Measurements from ENCODE around the gene DHCR24. TPM values are rescaled to one million over a fixed set of nuclear protein-coding genes. Genes with fewer than 3 reads are reported as not detected.
"Not testable (repeated sequence)": the region's sequence is repeated elsewhere in the genome, so short reads cannot be mapped to it uniquely, and the experiment has no call there.

Gene DHCR24, protein sequence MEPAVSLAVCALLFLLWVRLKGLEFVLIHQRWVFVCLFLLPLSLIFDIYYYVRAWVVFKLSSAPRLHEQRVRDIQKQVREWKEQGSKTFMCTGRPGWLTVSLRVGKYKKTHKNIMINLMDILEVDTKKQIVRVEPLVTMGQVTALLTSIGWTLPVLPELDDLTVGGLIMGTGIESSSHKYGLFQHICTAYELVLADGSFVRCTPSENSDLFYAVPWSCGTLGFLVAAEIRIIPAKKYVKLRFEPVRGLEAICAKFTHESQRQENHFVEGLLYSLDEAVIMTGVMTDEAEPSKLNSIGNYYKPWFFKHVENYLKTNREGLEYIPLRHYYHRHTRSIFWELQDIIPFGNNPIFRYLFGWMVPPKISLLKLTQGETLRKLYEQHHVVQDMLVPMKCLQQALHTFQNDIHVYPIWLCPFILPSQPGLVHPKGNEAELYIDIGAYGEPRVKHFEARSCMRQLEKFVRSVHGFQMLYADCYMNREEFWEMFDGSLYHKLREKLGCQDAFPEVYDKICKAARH
- 181 TPM for total RNA-seq (ENCODE audit: unreplicated experiment)
- long read RNA-seq, full-length matches to known transcripts, result 13 of 21 reads
- long read RNA-seq, partial matches to known transcripts, result 0 of 21 reads
- long read RNA-seq, other reads (novel, unspliced or antisense), result 8 of 21 reads

DNA sequence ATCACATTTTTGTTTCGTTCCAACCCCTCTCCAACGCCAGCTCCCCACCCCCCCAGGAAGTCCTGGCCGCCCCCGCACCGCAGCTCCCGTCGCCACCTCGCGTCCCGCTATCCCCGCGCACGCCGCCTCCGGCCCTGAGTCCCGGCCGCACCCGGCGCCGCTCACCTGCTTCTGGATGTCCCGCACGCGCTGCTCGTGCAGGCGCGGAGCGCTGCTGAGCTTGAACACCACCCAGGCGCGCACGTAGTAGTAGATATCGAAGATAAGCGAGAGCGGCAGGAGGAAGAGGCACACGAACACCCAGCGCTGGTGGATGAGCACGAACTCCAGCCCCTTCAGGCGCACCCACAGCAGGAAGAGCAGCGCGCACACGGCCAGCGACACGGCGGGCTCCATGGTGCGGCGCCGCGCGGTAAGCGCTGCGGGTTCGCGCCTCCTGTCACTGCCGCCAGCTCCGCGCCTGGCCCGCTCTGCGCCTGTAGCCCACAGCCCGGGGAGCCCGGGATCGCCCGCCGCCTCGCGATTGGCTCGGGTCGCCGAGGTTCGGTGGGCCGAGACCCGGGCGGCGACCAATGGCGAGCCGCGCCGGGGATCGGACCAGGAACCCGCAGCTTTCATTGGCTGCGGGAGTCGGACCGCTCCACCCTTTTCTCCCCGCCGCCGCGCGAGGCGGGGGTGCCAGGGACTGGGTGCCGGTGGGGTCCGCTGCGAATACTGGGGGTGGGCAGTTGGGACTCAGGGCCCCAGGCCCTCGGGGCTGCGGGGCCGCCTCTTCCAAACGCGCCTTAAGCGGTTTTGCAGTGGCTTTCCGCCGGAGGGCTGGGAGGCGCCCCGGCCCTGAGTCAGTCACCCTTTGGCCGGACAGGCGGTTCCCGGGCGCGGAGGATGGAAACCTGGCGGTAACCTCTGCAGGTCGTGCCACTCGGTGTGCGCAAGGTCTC lies at the start of gene DHCR24:
DHCR24 (minus strand) TSS at position 472 of the 941 bp plus-strand sequence; CDS start at position 396, 76 bp downstream.
- H3K4me1 Mint-ChIP-seq (ENCODE audit: unreplicated experiment), result peaks cover 41% of the 10 kb centered on the region
- peak within 1 kb of the TSS; percentile 44 for H3K27ac Mint-ChIP-seq (ENCODE audit: unreplicated experiment)
- peaks cover 2% of the 10 kb centered on the region for H3K27me3 Mint-ChIP-seq (ENCODE audit: unreplicated experiment)
- H3K9me3 Mint-ChIP-seq (ENCODE audit: unreplicated experiment), result no peaks in the 10 kb centered on the region
- H3K4me3 Mint-ChIP-seq (ENCODE audit: unreplicated experiment), result peak within 1 kb of the TSS; percentile 98
- DNase-seq (ENCODE audit: low spot score), result peak; percentile 86
- TF ChIP-seq, protein P1, sequence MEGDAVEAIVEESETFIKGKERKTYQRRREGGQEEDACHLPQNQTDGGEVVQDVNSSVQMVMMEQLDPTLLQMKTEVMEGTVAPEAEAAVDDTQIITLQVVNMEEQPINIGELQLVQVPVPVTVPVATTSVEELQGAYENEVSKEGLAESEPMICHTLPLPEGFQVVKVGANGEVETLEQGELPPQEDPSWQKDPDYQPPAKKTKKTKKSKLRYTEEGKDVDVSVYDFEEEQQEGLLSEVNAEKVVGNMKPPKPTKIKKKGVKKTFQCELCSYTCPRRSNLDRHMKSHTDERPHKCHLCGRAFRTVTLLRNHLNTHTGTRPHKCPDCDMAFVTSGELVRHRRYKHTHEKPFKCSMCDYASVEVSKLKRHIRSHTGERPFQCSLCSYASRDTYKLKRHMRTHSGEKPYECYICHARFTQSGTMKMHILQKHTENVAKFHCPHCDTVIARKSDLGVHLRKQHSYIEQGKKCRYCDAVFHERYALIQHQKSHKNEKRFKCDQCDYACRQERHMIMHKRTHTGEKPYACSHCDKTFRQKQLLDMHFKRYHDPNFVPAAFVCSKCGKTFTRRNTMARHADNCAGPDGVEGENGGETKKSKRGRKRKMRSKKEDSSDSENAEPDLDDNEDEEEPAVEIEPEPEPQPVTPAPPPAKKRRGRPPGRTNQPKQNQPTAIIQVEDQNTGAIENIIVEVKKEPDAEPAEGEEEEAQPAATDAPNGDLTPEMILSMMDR (IDR thresholded peaks at IDR 0.05; ENCODE audit: unreplicated experiment), result no peak
- peaks cover 12% of the 10 kb centered on the region for H3K36me3 Mint-ChIP-seq (ENCODE audit: low read depth, unreplicated experiment)

DNA sequence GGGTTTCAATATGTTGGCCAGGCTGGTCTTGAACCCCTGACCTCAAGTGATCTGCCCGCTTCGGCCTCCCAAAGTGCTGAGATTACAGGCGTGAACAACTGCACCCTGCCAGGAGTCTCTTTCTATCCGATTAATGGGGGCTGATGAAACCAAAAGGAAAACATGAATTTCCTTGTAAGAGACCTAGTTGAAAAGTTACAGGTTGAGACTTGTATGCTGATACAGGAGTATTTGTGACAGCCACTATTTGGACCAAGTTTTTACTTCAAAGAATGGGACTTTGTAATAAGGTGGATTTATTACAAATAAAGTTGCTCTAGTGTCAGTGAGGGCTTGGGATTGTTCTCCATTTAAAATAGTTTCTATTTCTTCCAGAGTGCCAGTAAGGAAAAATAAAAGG lies 49.8 kb upstream of the DHCR24 start:
- H3K36me3 Mint-ChIP-seq (ENCODE audit: low read depth, unreplicated experiment), result peaks cover 4% of the 10 kb centered on the region
- peaks cover 3% of the 10 kb centered on the region for H3K27me3 Mint-ChIP-seq (ENCODE audit: unreplicated experiment)
- TF ChIP-seq, protein P1 (IDR thresholded peaks at IDR 0.05; ENCODE audit: unreplicated experiment), result no peak
- H3K4me3 Mint-ChIP-seq (ENCODE audit: unreplicated experiment), result no peak overlapping the region
- no peak for DNase-seq (ENCODE audit: low spot score)
- peaks cover 15% of the 10 kb centered on the region for H3K4me1 Mint-ChIP-seq (ENCODE audit: unreplicated experiment)
- no peak overlapping the region for H3K27ac Mint-ChIP-seq (ENCODE audit: unreplicated experiment)
- H3K9me3 Mint-ChIP-seq (ENCODE audit: unreplicated experiment), result no peaks in the 10 kb centered on the region

DNA sequence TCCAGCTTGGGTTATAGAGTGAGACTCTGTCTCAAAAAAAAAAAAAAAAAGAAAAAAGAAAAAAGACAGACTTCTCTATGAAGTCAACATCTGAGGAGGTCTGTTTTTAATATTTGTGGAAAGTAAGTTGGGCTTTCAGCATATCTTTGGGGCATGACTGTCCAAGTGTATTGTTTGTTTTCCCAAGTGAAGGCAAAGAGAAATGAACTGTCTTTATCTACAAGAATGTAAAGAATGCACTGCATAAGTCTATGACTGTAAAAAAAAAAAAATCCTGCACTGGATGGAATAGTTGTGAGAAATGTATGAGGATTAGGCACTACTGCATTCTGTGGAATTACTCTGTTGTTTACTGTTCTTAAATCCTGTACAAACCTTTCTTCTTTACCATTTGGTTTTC lies 47.9 kb upstream of the DHCR24 start:
- no peaks in the 10 kb centered on the region for H3K9me3 Mint-ChIP-seq (ENCODE audit: unreplicated experiment)
- TF ChIP-seq, protein P1 (IDR thresholded peaks at IDR 0.05; ENCODE audit: unreplicated experiment), result no peak
- peaks cover 3% of the 10 kb centered on the region for H3K27me3 Mint-ChIP-seq (ENCODE audit: unreplicated experiment)
- no peak for DNase-seq (ENCODE audit: low spot score)
- peaks cover 12% of the 10 kb centered on the region for H3K4me1 Mint-ChIP-seq (ENCODE audit: unreplicated experiment)
- H3K27ac Mint-ChIP-seq (ENCODE audit: unreplicated experiment), result no peak overlapping the region
- H3K4me3 Mint-ChIP-seq (ENCODE audit: unreplicated experiment), result no peak overlapping the region
- H3K36me3 Mint-ChIP-seq (ENCODE audit: low read depth, unreplicated experiment), result peaks cover 4% of the 10 kb centered on the region

DNA sequence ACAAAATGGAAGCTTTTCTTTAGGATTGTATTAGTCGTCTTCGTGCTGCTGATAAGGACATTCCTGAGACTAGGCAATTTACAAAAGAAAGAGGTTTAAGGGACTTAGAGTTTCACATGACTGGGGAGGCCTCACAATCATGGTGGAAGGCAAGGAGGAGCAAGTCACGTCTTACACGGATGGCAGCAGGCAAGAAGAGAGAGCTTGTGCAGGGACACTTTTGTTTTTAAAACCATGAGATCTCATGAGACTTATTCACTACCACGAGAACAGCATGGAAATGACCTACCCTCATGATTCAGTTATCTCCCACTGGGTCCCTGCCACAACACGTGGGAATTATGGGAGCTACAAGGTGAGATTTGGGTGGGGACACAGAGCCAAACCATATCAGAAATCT lies 47.1 kb upstream of the DHCR24 start:
- not testable (repeated sequence) for H3K9me3 Mint-ChIP-seq (ENCODE audit: unreplicated experiment); H3K36me3 Mint-ChIP-seq (ENCODE audit: low read depth, unreplicated experiment); H3K27me3 Mint-ChIP-seq (ENCODE audit: unreplicated experiment); H3K4me3 Mint-ChIP-seq (ENCODE audit: unreplicated experiment); H3K27ac Mint-ChIP-seq (ENCODE audit: unreplicated experiment); H3K4me1 Mint-ChIP-seq (ENCODE audit: unreplicated experiment); DNase-seq (ENCODE audit: low spot score)

DNA sequence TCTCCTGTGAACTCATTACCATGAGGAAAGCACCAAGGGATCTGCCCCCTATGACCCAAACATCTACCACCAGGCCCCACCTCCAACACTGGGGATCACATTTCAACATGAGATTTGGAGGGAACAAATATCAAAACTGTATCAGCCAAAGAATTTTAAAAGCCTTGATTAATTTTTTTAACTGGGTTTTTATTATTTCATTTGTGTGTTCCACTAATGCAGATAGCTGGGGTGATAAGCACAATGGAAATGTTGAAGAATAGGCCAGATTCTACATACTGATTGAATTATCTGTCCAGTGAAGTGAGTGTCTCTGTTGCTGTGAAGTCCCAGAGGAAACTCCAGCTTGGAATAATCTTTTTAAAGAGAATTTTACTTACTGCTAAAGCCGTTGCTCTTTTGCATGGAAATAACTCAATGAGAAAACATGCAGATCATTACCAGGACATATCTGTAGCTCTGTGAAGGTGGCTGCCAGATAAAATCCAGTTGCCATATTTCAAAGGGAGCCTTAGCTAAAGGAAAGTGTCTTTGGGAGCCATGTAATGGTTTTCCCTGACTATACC lies 44.4 kb upstream of the DHCR24 start:
- no peak overlapping the region for H3K4me3 Mint-ChIP-seq (ENCODE audit: unreplicated experiment)
- peaks cover 4% of the 10 kb centered on the region for H3K36me3 Mint-ChIP-seq (ENCODE audit: low read depth, unreplicated experiment)
- peaks cover 2% of the 10 kb centered on the region for H3K4me1 Mint-ChIP-seq (ENCODE audit: unreplicated experiment)
- DNase-seq (ENCODE audit: low spot score), result no peak
- H3K27me3 Mint-ChIP-seq (ENCODE audit: unreplicated experiment), result peaks cover 3% of the 10 kb centered on the region
- no peaks in the 10 kb centered on the region for H3K9me3 Mint-ChIP-seq (ENCODE audit: unreplicated experiment)
- H3K27ac Mint-ChIP-seq (ENCODE audit: unreplicated experiment), result no peak overlapping the region
- TF ChIP-seq, protein P1 (IDR thresholded peaks at IDR 0.05; ENCODE audit: unreplicated experiment), result no peak
